Sigmoid colon (tissue), 4 donors: ENCODE measurements around the gene DLX3.

ENCODE experiments used
- EP300 ChIP-seq, 4 donors: sonication (generic); formaldehyde crosslinking; IDR thresholded peaks; one replicate each; pipeline ENCODE4 v1.6.1; 2017; ENCODE audit warnings: antibody characterized with exemption in 4 of 4
- TF ChIP-seq, protein P1 (sequence below), 4 experiments: fragments of 450-650 bp in 3 of 4; fragments of 200-600 bp in 1 of 4; IDR thresholded peaks; one replicate each; pipeline ENCODE4 v1.5.1; 2016 to 2019; ENCODE audit warnings: antibody characterized with exemption in 4 of 4, mild to moderate bottlenecking in 3 of 4, moderate library complexity in 2 of 4

- no peak for TF ChIP-seq EP300 (IDR thresholded peaks at IDR 0.05)
- TF ChIP-seq, protein P1, sequence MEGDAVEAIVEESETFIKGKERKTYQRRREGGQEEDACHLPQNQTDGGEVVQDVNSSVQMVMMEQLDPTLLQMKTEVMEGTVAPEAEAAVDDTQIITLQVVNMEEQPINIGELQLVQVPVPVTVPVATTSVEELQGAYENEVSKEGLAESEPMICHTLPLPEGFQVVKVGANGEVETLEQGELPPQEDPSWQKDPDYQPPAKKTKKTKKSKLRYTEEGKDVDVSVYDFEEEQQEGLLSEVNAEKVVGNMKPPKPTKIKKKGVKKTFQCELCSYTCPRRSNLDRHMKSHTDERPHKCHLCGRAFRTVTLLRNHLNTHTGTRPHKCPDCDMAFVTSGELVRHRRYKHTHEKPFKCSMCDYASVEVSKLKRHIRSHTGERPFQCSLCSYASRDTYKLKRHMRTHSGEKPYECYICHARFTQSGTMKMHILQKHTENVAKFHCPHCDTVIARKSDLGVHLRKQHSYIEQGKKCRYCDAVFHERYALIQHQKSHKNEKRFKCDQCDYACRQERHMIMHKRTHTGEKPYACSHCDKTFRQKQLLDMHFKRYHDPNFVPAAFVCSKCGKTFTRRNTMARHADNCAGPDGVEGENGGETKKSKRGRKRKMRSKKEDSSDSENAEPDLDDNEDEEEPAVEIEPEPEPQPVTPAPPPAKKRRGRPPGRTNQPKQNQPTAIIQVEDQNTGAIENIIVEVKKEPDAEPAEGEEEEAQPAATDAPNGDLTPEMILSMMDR (IDR thresholded peaks at IDR 0.05): no peak
Measured at GRCh38 chr17:49946964-49947584, 48.0 kb downstream of the DLX3 start.
